GM18867 (cell line): ENCODE measurements around the gene TFIP11.

ENCODE experiments used
- ATAC-seq: cut with Tn5 transposase; IDR thresholded peaks from one replicate; pipeline ENCODE4 v1.9.1; 2021; ENCODE audit warnings: mild to moderate bottlenecking, moderate library complexity; ENCODE audit not compliant: unreplicated experiment

The TFIP11 gene

DNA sequence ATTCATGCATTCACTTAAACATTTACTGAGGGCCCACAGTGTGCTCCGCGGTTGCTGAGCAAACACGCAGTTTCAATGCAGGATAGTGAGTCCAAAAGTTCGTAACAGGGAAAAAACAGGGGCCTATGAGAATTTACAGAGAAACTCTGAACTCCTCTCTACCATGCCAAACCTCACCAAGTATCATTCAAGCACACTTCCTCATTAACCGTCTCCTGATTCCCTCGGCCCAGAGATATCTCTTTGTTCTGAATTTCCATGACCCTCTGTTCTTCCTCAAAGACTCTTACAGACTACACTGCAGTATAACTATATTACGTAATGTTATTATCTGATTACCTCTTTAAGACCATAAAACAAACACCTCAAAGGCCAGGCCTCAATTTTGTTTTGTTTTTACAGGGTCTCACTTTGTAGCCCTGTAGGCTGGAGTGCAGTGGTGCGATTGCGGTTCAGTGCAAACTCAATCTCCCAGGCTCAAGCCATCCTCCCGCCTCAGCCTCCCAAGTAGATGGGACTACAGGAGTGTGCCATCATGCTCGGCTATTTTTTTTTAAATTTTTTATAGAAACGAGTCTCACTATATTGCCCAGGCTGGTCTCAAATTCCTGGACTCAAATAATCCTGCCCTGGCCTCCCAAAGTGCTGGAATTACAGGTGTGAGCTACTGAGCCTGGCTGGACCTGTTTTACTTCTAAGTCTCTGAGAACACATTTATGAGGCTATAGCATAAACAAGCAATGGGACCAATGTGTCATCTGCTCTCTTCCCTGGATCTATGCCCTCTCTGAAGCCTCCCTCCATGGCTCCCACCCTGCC lies 32.3 kb downstream of the TFIP11 start:
- no peak for ATAC-seq

DNA sequence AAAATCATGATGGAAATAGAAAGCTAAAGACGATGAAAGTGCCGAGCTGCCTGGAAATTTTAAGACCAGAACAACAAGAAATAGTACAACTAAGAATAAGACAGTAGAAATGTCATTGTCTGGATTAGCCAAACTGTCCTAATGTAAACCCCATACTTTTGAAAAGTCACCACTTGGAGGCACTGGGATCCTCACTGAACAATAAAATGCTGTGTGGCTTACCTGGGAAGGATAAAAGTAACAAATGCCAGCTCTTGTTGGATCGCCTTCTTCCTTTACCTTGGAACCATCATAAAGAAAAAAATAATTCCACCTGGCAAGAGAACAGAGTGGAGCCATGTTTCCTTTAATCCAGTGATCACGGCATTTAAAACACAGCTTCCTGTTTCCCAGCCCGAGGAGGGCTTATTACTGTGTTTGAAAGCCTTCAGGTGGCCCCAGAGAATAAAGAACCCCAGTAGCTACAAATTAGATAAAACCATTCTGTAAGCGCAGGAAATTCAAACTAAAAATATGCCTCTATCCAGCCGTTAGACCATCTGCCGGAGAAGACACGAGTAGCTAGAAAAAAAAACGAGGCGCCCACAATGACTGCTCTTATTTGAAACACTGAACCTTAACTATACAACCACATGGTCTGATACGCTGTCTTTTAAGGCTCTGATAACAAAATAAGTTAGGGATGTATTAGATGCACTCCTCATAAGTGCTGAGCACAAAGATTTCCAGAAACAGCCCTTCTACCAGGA lies 33.1 kb downstream of the TFIP11 start:
- no peak for ATAC-seq

DNA sequence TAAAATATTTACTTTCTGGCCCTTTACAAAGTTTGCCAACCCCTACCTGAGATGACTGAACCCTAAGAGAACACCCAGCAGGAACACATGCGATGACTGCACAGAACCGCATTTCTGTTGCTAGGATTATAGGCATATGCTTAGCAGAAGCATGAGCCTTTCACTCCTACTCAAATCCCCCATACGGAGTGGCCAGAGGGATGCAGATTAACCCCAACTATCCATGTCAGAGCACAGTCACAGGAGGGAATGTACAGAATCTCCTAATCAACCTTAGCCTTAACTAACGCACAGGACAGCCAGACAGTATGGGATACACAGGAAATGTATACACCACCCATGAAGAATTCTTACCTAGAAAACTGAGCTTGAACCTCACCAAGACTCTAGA lies 34.9 kb downstream of the TFIP11 start:
- no peak for ATAC-seq

DNA sequence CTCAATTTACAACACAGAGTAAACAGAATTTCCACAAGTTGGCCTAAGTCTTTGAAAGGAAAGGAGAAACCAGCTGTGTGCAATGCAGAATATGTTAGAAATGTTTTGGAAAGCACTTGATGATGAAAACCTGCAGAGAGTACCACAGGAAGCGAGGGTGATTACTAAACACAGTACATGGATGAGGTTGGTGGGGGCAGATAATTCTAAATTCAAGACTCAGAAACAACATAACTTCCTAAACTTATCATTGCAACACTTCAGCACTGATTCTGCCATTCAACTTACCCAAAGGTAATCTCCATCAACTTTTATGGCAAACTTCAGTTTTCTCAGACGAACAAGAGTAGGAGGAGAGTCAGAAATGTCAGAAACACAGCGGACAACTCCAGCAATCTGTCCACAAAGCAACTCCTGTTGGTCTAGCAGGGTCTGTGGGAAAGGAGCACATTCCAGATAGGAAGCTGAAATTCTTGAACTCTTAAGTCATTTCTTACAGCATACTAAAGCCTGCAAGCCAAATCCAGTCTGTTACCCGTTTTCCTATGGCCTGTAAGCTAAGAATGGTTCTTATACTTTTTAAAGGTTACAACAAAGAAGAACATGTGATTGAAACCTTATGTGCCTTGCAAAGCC lies 35.5 kb downstream of the TFIP11 start:
- ATAC-seq: no peak

- no peak for ATAC-seq
Measured at GRCh38 chr22:26474682-26475081, 37.6 kb downstream of the TFIP11 start.

GRCh38 chr22:26471522-26471921 lies 40.8 kb downstream of the TFIP11 start:
- no peak for ATAC-seq

DNA sequence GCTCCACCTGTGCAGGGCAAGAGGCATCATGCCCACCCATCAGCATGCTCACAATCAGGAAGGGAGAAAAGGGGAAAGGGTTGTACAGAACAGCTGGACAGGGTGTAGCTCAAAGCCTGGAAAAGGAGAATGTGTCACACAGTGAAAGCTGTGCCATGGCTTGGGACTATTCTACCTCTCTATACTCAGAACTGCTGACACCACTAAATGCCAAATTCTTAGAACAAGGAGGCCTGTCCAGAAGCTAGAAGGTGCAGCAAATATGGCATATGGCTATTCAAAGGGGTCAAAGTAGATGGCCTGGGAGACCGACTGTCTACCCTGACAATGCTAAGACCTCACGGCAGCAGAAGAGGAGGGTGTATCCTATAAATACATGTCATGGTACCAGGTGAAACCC lies 41.5 kb downstream of the TFIP11 start:
- ATAC-seq: no peak

GRCh38 chr22:26466196-26466595 lies 46.1 kb downstream of the TFIP11 start:
- ATAC-seq: no peak

GRCh38 chr22:26464312-26464711 lies 48.0 kb downstream of the TFIP11 start:
- no peak for ATAC-seq

DNA sequence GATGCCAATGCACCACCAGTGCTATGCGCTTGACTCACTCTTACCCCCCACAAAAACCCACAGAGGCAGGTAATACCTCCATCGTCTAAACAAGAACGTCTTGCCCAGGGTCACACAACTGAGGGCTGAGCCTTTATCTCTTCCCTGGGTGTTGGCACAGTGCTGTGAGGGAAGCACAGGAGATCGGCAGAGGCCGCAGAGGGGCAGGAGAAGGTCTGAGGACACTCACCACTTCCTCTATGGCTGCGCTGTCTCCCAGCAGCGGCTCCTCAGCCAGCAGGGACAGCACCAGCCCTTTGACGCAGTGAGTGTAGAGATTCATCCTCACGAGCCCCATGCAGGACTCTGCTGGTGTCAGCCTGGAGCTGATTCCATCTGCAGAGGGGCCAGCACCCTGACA lies 48.6 kb downstream of the TFIP11 start:
- ATAC-seq: no peak

DNA sequence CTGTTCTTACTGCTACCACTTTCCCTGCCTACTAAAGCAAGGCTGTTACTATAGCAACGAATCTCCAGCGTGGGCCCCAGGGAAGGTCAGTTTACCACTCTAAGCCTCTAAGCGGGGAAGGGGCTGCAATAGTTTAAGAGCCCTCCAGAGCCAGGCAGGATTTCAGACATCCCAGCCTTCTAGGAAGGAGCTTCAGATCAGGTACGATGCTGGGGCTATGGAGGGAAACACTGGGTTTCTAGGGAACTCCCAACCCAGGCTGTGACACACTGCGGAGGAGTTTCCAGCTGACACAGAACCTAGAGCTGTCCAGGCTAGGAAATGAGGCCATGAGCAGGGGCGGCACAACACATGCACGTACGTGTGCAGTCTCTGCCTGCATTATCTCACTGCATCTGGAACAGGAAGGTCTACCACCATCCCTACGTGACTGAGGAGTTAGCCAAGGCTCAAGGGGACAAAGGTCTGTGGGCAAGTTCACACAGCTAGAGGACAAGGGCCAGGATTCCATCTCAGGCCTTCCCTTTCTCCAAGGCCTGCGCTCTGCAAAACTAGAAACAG lies 49.1 kb downstream of the TFIP11 start:
- ATAC-seq: no peak

- ATAC-seq: no peak
Measured at GRCh38 chr22:26462641-26463040, 49.6 kb downstream of the TFIP11 start.

DNA sequence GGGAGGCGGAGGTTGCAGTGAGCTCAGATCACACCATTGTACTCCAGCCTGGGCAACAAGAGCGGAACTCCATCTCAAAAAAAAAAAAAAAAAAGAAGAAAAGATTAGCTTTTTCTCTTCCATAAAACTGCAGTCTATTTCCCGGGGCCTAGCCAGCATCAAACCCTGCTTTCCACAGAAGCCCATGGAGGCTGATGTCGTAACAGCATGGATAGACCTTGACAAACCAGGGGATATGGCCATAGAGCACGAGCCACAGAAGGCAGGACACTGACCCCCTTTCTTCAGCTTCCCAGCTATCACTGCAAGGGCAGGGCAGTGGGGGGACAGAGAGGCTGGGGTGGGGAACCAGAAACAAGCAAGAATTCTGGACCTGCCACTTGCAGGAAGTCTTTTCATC lies 50.2 kb downstream of the TFIP11 start:
- no peak for ATAC-seq

DNA sequence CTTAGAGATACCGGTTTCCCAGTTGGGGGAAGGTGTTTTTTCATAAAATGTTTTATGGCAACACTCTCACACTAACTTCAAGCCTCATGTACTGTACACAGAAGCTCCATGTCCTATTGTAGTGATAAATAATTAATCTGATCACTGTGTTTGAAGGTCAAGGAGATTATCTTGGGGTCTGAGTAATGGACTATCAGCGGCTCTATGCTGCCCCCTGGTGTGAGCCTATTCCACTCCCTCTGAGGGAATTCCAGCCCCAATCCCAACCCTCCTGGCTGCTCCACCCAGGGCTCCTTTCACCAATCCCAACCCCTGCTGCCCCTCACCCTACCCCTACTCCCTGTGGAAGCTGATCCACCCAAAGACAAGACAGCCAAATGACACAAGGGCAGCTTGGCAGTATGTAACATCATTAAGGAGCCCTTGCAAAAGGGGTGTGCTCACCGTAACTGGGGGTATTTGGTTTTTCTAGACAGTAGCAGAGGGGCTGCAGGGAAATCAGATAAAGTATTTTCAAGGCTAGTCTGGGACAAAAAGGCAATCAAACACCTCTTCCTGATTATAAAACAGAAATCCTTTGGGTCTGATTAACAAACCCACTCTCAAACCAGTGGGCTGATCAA lies 51.0 kb downstream of the TFIP11 start:
- no peak for ATAC-seq

GRCh38 chr22:26460202-26460601 lies 52.1 kb downstream of the TFIP11 start:
- ATAC-seq: no peak

DNA sequence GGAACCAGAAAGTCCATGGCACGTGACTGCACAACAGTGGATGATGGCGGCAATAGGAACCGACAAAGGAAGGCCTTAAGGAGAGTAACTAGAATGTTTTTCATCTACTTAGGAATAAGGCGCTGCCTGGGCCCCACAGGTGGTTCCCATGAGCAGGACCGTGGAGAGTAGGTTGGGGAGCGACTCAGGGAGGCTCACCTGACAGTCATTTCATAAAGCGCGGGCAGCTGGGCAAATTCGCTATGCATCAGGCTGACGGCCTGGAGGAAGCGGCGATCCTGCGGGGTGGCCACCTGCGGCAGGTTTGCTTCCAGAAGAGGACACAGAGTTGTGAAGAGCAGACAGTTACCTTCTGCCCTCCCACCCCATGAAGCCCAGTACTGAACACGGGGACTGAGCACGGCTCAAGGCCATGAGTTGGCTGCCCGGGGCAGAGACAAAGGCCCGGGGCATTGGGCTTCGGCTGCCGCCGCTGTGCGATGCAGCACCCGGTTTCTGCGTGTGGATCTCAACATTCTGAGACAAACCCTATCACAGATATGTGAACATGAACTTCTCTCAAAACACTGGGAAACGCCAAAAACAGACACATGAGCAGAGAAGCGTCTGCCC lies 54.5 kb downstream of the TFIP11 start:
- ATAC-seq: no peak

DNA sequence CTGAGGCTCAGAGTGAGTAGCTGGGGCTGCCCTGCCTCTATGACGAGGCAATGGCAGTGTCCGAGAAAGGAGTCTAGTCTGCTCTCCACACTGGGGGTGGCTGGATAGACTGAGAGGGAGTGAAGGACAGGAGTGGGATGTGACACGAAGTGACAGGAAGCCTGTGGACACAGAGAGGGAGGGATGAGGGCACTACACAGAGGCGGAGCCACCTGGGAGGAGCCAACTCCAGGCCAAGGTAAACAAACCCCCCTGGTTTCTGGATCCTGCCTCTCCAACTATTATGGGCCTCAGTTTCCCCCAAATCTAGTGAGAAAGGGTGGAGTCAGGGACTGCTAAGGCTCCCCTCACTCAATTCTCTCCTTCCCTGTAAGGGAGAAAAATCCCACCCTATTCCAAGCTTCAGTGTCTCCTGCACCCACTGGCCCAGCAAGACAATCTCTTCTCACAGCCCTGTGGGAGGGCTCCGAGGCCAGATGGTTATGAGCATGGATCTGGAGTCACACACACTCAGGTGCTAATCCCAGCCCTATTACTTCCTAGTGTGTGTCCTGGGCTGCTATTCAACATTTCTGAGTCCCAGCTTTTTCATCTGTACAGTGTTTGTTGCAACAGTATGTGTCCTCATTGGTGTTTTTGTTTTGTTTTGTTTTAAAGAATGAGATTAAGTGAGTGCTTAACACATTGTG lies 58.3 kb downstream of the TFIP11 start:
- no peak for ATAC-seq

DNA sequence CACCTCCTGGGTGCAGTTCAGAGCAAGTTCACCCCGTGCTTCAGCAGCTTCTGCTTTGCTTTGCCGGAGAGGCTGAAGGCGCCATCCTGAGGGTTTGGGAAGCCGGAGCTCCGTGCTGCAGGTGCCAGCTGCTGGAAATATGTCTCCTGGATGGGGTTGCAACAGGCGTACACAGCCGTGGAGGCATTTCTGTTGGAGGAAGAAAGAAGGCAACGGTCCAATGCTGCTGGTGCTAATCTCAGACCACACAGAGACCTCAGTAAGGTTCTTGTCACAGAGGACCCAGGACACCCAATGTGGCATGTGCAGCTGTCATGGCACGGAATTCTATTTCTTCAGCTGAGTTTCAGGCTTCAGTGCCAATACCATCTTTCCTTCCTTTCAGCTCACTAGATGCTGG lies 59.1 kb downstream of the TFIP11 start:
- ATAC-seq: no peak

DNA sequence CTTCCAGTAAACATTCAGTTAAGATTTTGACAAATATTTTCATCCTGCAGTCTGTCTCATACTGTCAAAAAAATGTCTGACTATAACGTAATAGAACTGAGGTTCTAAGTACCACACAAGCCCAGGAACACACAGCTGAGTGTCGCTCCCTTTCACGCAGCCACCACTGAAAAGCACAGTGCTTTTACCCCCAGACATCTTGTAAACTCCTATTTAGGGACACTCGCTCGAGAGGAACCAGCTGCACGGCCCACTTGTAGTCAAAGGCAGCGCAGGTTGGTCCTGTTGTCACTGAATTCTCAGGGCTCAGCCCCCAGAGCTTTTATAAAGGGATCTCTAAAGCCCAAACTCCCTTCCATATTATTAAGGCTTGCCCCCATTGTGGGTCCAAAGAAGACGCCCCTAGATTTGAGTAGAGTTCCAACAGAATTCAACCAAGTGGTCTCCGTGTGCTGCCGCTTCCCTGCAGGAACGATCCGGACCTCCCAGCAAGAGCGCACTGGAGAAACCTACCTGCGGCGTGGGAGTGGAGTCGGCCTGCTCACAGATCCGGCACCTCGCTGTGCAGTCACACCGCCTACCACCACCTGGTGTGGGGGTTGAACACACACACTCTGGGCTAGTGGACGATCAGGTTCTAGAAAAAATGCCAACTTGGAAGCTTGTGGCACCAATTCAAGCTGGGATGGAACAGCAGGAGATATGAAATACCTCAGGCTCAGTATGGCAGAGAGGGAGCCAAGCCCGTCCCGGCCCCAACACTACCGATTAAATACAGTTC lies 59.8 kb downstream of the TFIP11 start:
- ATAC-seq: no peak
